IPS-20b (cell line): Measurements from ENCODE around the gene PRR33.
A peak's percentile ranks its signal among the peaks of the same experiment; 100 is the strongest.

Experiments
- H3K27ac ChIP-seq: one replicate; pipeline ENCODE4 v1.5.1; 2013; ENCODE audit warnings: low read length
- H3K27me3 ChIP-seq: 2 replicates; pipeline ENCODE4 v1.6.1; 2013; ENCODE audit warnings: mild to moderate bottlenecking, low read length, inconsistent platforms; ENCODE audit not compliant: insufficient read depth
- H3K36me3 ChIP-seq: 2 replicates; pipeline ENCODE4 v1.6.1; 2013; ENCODE audit warnings: low read depth, mild to moderate bottlenecking, inconsistent platforms, low read length, moderate library complexity; ENCODE audit not compliant: insufficient read depth
- H3K4me1 ChIP-seq: 2 replicates; pipeline ENCODE4 v1.6.1; 2013; ENCODE audit warnings: mild to moderate bottlenecking, control low read depth, inconsistent platforms, low read length, moderate library complexity; ENCODE audit not compliant: insufficient read depth
- H3K4me3 ChIP-seq: 2 replicates; pipeline ENCODE4 v1.5.1; 2013; ENCODE audit warnings: mild to moderate bottlenecking, low read length, inconsistent platforms
- H3K9ac ChIP-seq: 2 replicates; pipeline ENCODE4 v1.6.1; 2013; ENCODE audit warnings: low read depth, mild to moderate bottlenecking, inconsistent platforms, low read length, moderate library complexity
- H3K9me3 ChIP-seq: 2 replicates; pipeline ENCODE4 v1.6.1; 2013; ENCODE audit warnings: mild to moderate bottlenecking, low read depth, low read length, inconsistent platforms; ENCODE audit not compliant: insufficient read depth

The PRR33 gene

DNA sequence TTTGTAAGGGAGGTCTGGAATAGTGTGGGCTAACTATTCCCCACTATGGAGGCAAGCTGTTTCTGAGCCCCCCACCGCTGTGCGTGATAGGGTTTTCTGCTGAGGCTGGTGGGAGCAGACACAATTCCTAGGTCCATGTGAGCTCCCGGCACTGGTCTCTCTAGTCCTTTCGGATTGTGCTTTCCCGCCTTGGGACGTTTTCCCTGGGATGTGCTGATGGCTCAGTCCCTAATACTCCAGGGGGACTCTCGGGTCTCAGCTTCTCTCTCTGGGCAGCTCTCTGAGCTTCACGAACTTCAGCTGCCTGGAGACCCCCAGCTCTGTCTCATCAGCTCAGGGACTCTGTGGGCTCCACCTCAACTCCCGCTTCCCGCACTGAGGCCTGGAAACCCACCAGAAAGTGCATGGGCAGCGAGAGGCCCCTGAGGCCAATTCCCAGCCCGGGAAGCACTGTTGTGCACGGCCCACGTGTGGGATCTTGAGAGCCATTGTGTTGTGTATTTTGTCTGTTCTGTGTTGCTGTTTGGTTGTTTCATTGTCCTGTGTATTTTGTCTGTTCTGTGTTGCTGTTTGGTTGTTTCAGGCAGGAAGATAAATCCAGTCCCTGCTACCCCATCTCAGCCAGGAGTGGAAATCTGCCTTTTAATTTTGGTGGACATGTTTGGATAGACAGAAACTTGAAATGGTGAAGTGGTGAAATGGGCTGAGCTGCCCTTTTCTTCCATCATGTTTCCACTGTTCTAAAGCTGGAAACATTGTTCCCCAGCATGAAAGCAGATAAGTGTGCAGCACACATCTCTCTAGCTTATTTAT lies 15.1 kb upstream of the PRR33 start:
- no peaks in the 10 kb centered on the region for H3K27me3 ChIP-seq
- no peaks in the 10 kb centered on the region for H3K9me3 ChIP-seq
- H3K4me1 ChIP-seq = peaks cover 19% of the 10 kb centered on the region
- H3K36me3 ChIP-seq = no peaks in the 10 kb centered on the region
- H3K27ac ChIP-seq = no peak overlapping the region
- no peak overlapping the region for H3K4me3 ChIP-seq
- peak overlapping the region; percentile 25; the same call in 1 of the 2 replicates for H3K9ac ChIP-seq

DNA sequence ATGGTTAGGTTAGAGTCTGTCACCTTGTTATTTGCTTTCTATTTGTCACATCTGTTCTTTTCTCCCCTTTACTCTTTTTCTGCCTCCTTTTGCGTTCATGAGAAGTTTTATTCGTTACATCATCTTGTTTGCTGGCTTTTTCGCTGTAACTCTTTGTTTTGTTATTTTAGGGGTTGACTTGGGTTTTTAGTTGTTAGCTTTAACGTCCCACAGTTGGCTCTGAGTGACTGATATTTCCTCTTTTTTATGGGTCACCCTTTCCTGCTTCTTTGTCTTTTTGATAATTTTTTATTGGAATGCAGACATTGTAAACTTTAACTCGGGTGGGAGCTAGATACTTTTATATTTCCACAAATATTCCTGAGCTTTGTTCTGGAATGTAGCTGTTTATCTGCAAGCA lies 14.5 kb upstream of the PRR33 start:
- Histone ChIP-seq H3K9me3 (no peaks in the 10 kb centered on the region), H3K36me3 (no peaks in the 10 kb centered on the region), H3K9ac (peak overlapping the region; percentile 25; the same call in 1 of the 2 replicates), H3K4me3 (no peak overlapping the region), H3K27ac (no peak overlapping the region), H3K27me3 (no peaks in the 10 kb centered on the region), H3K4me1 (peaks cover 22% of the 10 kb centered on the region)

GRCh38 chr11:1899686-1900085 lies 8.0 kb upstream of the PRR33 start:
- Histone ChIP-seq H3K27me3 (no peaks in the 10 kb centered on the region), H3K9me3 (no peaks in the 10 kb centered on the region), H3K36me3 (no peaks in the 10 kb centered on the region), H3K9ac (no peak overlapping the region), H3K4me1 (peaks cover 4% of the 10 kb centered on the region; the same call in 1 of the 2 replicates), H3K27ac (no peak overlapping the region), H3K4me3 (no peak overlapping the region)

DNA sequence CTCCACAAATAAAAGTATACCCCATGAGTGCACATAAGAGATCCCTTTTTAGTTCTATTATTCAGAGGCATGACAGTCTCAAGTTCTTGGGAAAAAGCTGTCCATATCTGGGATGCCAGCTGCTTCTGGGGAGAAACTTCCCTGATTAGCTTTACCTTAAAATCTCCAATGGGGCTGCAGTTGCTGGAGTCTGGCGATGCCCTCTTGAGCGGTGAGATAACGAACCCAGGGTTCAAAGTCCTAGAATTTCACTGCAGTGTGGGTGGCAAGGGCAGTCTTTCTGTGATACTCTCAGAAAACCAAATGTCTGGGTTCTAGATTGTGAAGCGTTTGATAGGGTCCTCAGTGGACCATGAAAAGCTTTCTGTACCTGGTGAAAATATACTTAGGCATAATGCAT lies 7.4 kb upstream of the PRR33 start:
- Histone ChIP-seq H3K27me3 (no peaks in the 10 kb centered on the region), H3K4me1 (peaks cover 4% of the 10 kb centered on the region; the same call in 1 of the 2 replicates), H3K9me3 (no peaks in the 10 kb centered on the region), H3K27ac (no peak overlapping the region), H3K4me3 (no peak overlapping the region), H3K9ac (no peak overlapping the region), H3K36me3 (no peaks in the 10 kb centered on the region)

DNA sequence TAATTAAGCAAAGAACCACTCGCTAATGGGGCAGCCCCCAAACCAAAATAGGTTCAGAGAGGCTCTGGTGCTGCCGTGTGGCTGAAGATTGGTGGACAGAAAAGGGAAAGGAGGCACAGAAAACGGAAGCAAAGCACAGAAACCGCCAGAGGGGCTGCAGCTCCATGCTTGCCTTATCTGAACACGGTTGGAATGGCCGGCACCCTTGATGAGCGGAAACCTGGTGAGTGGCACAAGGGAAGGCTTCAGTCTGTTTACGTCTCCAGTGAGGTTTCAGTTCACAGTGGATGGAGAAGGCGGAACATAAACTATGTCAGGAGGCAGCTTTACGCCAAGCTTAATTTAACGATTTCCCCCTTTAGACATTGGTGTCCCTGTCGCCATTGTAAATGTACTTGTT lies 5.2 kb upstream of the PRR33 start:
- no peaks in the 10 kb centered on the region for H3K27me3 ChIP-seq
- H3K4me1 ChIP-seq = peaks cover 4% of the 10 kb centered on the region; the same call in 1 of the 2 replicates
- no peaks in the 10 kb centered on the region for H3K36me3 ChIP-seq
- no peak overlapping the region for H3K4me3 ChIP-seq
- H3K9me3 ChIP-seq = no peaks in the 10 kb centered on the region
- H3K9ac ChIP-seq = no peak overlapping the region
- H3K27ac ChIP-seq = no peak overlapping the region

GRCh38 chr11:1896468-1896867 lies 4.8 kb upstream of the PRR33 start:
- no peaks in the 10 kb centered on the region for H3K9me3 ChIP-seq
- no peaks in the 10 kb centered on the region for H3K27me3 ChIP-seq
- peaks cover 4% of the 10 kb centered on the region; the same call in 1 of the 2 replicates for H3K4me1 ChIP-seq
- no peak overlapping the region for H3K27ac ChIP-seq
- no peak overlapping the region for H3K4me3 ChIP-seq
- H3K9ac ChIP-seq = no peak overlapping the region
- no peaks in the 10 kb centered on the region for H3K36me3 ChIP-seq

- no peaks in the 10 kb centered on the region for H3K9me3 ChIP-seq
Observed at GRCh38 chr11:1894759-1895158, 3.1 kb upstream of the PRR33 start.

DNA sequence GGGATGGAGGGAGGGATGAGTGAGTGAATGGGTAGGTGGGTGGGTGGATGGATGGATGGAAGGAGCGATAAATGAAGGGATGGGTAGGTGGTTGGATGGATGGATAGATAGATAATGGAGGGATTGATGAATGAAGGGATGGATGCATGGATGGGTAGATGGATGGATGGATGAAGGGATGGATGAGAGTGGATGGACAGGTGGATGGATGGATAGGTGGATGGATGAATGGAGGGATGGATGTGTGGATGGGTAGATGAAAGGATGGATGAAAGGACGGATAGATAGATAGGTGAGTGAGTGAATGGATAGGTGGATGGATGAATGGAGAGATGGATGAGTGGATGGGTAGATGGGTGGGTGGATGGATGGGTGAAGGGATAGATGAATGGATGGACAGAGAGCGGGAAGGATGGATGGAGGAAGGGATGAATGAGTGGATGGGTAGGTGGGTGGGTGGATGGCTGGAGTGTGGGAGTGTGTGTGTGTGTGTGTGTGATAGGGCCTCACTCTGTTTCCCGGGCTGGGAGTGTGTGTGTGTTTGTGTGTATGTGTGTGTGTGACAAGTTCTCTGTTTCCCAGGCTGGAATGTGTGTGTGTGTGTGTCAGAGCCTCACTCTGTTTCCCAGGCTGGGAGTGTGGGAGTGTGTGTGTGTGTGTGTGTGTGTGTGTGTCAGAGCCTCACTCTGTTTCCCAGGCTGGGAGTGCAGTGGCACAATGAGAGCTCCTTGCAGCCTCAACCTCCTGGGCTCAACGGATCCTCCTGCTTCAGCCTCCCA lies 2.1 kb upstream of the PRR33 start:
- Histone ChIP-seq H3K4me3 (no peak overlapping the region), H3K27ac (no peak overlapping the region), H3K4me1 (no peaks in the 10 kb centered on the region), H3K9ac (no peak overlapping the region), H3K36me3 (no peaks in the 10 kb centered on the region), H3K9me3 (no peaks in the 10 kb centered on the region), H3K27me3 (no peaks in the 10 kb centered on the region)

More at GRCh38 chr11:1894759-1895158, 3.1 kb upstream of the PRR33 start:
- H3K27ac ChIP-seq = no peak overlapping the region
- no peaks in the 10 kb centered on the region for H3K36me3 ChIP-seq
- no peak overlapping the region for H3K4me3 ChIP-seq
- no peaks in the 10 kb centered on the region for H3K4me1 ChIP-seq
- H3K27me3 ChIP-seq = no peaks in the 10 kb centered on the region
- no peak overlapping the region for H3K9ac ChIP-seq

DNA sequence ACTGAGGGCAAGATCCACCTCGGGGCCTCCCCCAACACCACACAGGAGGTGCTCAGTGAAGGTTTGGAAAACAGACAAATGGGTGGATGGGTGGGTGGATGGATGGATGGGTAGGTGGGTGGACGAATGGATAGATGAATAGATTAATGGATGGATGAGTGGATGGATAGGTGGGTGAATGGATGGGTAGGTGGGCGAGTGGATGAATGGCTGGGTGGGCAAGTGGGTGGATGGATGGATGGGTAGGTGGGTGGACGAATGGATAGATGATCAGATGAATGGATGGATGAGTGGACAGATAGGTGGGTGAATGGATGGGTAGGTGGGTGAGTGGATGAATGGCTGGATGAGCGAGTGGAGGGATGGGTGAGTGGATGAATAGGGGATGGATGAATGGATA lies 863 bp upstream of the PRR33 start:
- Histone ChIP-seq H3K36me3 (no peaks in the 10 kb centered on the region), H3K4me3 (no peak overlapping the region), H3K9me3 (no peaks in the 10 kb centered on the region), H3K9ac (no peak overlapping the region), H3K27ac (no peak overlapping the region), H3K27me3 (no peaks in the 10 kb centered on the region), H3K4me1 (no peaks in the 10 kb centered on the region)

GRCh38 chr11:1892116-1892515 lies 421 bp upstream of the PRR33 start:
- H3K27me3 ChIP-seq = no peaks in the 10 kb centered on the region
- no peak overlapping the region for H3K27ac ChIP-seq
- H3K4me3 ChIP-seq = no peak overlapping the region
- H3K9ac ChIP-seq = no peak overlapping the region
- no peaks in the 10 kb centered on the region for H3K9me3 ChIP-seq
- H3K4me1 ChIP-seq = no peaks in the 10 kb centered on the region
- H3K36me3 ChIP-seq = no peaks in the 10 kb centered on the region

GRCh38 chr11:1890856-1891830 lies 552 bp downstream of the PRR33 start:
- Histone ChIP-seq H3K4me3 (no peak overlapping the region), H3K9ac (no peak overlapping the region), H3K36me3 (no peaks in the 10 kb centered on the region), H3K4me1 (no peaks in the 10 kb centered on the region), H3K27ac (no peak overlapping the region), H3K9me3 (no peaks in the 10 kb centered on the region), H3K27me3 (no peaks in the 10 kb centered on the region; the same call in 1 of the 2 replicates)
